Measurements from ENCODE around the gene LIF. TPM values are rescaled to one million over a fixed set of nuclear protein-coding genes. Genes with fewer than 3 reads are reported as not detected.

Gene LIF
- total RNA-seq, 2 experiments from 2014 or later, result 0.06 TPM; not detected in 1

DNA sequence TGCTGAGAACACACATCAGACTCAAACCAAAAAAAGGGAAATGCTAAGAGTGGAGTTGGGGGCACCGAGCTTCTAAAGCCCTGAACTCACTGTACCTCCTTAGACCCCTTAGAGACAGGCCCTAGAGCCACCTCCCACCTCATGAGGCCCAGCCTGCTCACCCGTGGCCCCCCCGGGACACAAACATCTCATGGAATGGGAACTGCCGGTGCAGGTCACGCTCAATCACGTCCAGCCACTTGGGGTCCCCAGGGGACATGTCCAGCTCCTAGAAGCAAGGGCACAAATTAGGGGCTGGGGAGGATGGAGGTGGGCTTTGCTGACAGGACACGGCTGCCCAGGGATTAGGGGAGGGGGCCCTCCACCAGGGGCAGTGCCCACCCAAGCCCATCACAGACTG lies 49.0 kb upstream of the LIF start:
- no TSS peak for BruUV-seq (replicated peaks)
- no peak overlapping the region for H3K4me2 ChIP-seq (ENCODE audit: low read length)

GRCh38 chr22:30294830-30295229 lies 48.3 kb upstream of the LIF start:
- POLR2A ChIA-PET, result no interaction called here
- no peak for DNase-seq (ENCODE audit: low spot score)
- peaks cover 28% of the 10 kb centered on the region for H3K4me1 ChIP-seq (ENCODE audit: insufficient read depth, low read length, poor library complexity, severe bottlenecking)
- H3K9me2 ChIP-seq (ENCODE audit: insufficient read depth, low read length), result no peaks in the 10 kb centered on the region
- intact Hi-C loops (cut with micrococcal nuclease; ENCODE audit: unreplicated experiment), result no loop called here
- H3K36me3 ChIP-seq (ENCODE audit: insufficient read depth, low read length), result peaks cover 16% of the 10 kb centered on the region; the same call in 1 of the 2 replicates
- no peaks in the 10 kb centered on the region for H3K79me2 ChIP-seq (ENCODE audit: insufficient read depth, low read depth, low read length)
- H3K4me3 ChIP-seq (ENCODE audit: low read depth, low read length, poor library complexity, severe bottlenecking), result no peak overlapping the region
- H3K27ac ChIP-seq (ENCODE audit: low read depth, low read length, poor library complexity, severe bottlenecking), result no peak overlapping the region
- no peak overlapping the region for H2AFZ ChIP-seq (ENCODE audit: low read length)
- no peak overlapping the region for H3K4me2 ChIP-seq (ENCODE audit: low read length)
- H3K9me3 ChIP-seq (ENCODE audit: low read length), result no peaks in the 10 kb centered on the region
- H4K20me1 ChIP-seq (ENCODE audit: insufficient read depth, low read length), result no peaks in the 10 kb centered on the region
- CTCF ChIA-PET (ENCODE audit: unreplicated experiment), result no interaction called here
- no TSS peak for BruUV-seq (replicated peaks)
- no peak for TF ChIP-seq EZH2phosphoT487 (IDR thresholded peaks at IDR 0.05; ENCODE audit: borderline replicate concordance, low read depth, low read length)
- TF ChIP-seq, protein P1, sequence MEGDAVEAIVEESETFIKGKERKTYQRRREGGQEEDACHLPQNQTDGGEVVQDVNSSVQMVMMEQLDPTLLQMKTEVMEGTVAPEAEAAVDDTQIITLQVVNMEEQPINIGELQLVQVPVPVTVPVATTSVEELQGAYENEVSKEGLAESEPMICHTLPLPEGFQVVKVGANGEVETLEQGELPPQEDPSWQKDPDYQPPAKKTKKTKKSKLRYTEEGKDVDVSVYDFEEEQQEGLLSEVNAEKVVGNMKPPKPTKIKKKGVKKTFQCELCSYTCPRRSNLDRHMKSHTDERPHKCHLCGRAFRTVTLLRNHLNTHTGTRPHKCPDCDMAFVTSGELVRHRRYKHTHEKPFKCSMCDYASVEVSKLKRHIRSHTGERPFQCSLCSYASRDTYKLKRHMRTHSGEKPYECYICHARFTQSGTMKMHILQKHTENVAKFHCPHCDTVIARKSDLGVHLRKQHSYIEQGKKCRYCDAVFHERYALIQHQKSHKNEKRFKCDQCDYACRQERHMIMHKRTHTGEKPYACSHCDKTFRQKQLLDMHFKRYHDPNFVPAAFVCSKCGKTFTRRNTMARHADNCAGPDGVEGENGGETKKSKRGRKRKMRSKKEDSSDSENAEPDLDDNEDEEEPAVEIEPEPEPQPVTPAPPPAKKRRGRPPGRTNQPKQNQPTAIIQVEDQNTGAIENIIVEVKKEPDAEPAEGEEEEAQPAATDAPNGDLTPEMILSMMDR (conservative IDR thresholded peaks at IDR 0.05; ENCODE audit: low read length), result no peak

More for the DNA sequence above, 49.0 kb upstream of the LIF start:
- DNase-seq (ENCODE audit: low spot score), result no peak
- no peaks in the 10 kb centered on the region for H4K20me1 ChIP-seq (ENCODE audit: insufficient read depth, low read length)
- peaks cover 20% of the 10 kb centered on the region for H3K4me1 ChIP-seq (ENCODE audit: insufficient read depth, low read length, poor library complexity, severe bottlenecking)
- no peaks in the 10 kb centered on the region for H3K9me2 ChIP-seq (ENCODE audit: insufficient read depth, low read length)
- no peak overlapping the region for H3K4me3 ChIP-seq (ENCODE audit: low read depth, low read length, poor library complexity, severe bottlenecking)
- no peak overlapping the region for H3K27ac ChIP-seq (ENCODE audit: low read depth, low read length, poor library complexity, severe bottlenecking)
- intact Hi-C loops (cut with micrococcal nuclease; ENCODE audit: unreplicated experiment), result no loop called here
- ChIA-PET POLR2A (no interaction called here), CTCF (ENCODE audit: unreplicated experiment) (no interaction called here)
- no peaks in the 10 kb centered on the region for H3K9me3 ChIP-seq (ENCODE audit: low read length)
- H3K36me3 ChIP-seq (ENCODE audit: insufficient read depth, low read length), result peaks cover 19% of the 10 kb centered on the region
- TF ChIP-seq, protein P1 (conservative IDR thresholded peaks at IDR 0.05; ENCODE audit: low read length), result no peak
- TF ChIP-seq EZH2phosphoT487 (IDR thresholded peaks at IDR 0.05; ENCODE audit: borderline replicate concordance, low read depth, low read length), result no peak
- no peak overlapping the region for H2AFZ ChIP-seq (ENCODE audit: low read length)
- no peaks in the 10 kb centered on the region for H3K79me2 ChIP-seq (ENCODE audit: insufficient read depth, low read depth, low read length)

- no peak overlapping the region for H3K4me2 ChIP-seq (ENCODE audit: low read length)
- TF ChIP-seq, protein P1 (conservative IDR thresholded peaks at IDR 0.05; ENCODE audit: low read length), result no peak
- TF ChIP-seq EZH2phosphoT487 (IDR thresholded peaks at IDR 0.05; ENCODE audit: borderline replicate concordance, low read depth, low read length), result no peak
- POLR2A ChIA-PET, result no interaction called here
- no peak overlapping the region for H2AFZ ChIP-seq (ENCODE audit: low read length)
- BruUV-seq (replicated peaks), result no TSS peak
- intact Hi-C loops (cut with micrococcal nuclease; ENCODE audit: unreplicated experiment), result no loop called here
- H3K4me3 ChIP-seq (ENCODE audit: low read depth, low read length, poor library complexity, severe bottlenecking), result no peak overlapping the region
- H3K9me2 ChIP-seq (ENCODE audit: insufficient read depth, low read length), result no peaks in the 10 kb centered on the region
- no peaks in the 10 kb centered on the region for H3K79me2 ChIP-seq (ENCODE audit: insufficient read depth, low read depth, low read length)
- no peaks in the 10 kb centered on the region for H3K9me3 ChIP-seq (ENCODE audit: low read length)
- CTCF ChIA-PET (ENCODE audit: unreplicated experiment), result no interaction called here
- H3K27ac ChIP-seq (ENCODE audit: low read depth, low read length, poor library complexity, severe bottlenecking), result no peak overlapping the region
- H3K36me3 ChIP-seq (ENCODE audit: insufficient read depth, low read length), result peaks cover 16% of the 10 kb centered on the region; the same call in 1 of the 2 replicates
- H3K4me1 ChIP-seq (ENCODE audit: insufficient read depth, low read length, poor library complexity, severe bottlenecking), result peaks cover 30% of the 10 kb centered on the region
- H4K20me1 ChIP-seq (ENCODE audit: insufficient read depth, low read length), result no peaks in the 10 kb centered on the region
- no peak for DNase-seq (ENCODE audit: low spot score)
Measured at GRCh38 chr22:30294066-30294465, 47.5 kb upstream of the LIF start.

Measured in OCI-LY7 (cell line).